NK-92 treated with Interleukin-12 subunit alpha and Interleukin-12 subunit beta, amount 100 ng/mL, for 24 hours (cell line): ENCODE data around the gene CNIH1.
A peak's percentile ranks its signal among the peaks of the same experiment; 100 is the strongest.
"Not testable (repeated sequence)": the region's sequence is repeated elsewhere in the genome, so short reads cannot be mapped to it uniquely, and the experiment has no call there.

Experiments used
- DNase-seq: peaks from one replicate; lab custom pipeline; 2025; lab: John Stamatoyannopoulos, UW

The CNIH1 gene

GRCh38 chr14:54467280-54467679 lies 26.1 kb upstream of the CNIH1 start:
- DNase-seq: no peak

GRCh38 chr14:54465654-54466053 lies 24.5 kb upstream of the CNIH1 start:
- no peak for DNase-seq

DNA sequence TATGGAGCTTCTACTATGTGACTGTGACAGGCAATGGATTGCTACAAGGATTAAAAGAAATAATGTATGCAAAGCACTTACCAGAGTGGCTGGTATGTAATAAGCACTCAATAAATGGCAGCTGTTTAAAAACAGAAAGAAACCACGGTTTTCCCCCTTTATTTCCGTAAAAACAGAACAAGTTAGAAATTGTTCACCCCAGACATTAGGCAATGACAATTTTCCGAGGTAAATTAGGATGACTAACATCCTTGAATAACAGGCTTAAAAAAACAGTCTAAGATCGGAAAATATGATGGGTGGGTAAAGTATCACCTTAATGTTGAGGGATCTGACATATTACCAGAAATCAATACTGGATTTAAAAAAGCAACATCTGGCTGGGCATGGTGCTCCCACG lies 20.9 kb upstream of the CNIH1 start:
- no peak for DNase-seq

- no peak for DNase-seq
These were observed 17.9 kb upstream of the CNIH1 start for GRCh38 chr14:54459106-54459505.

GRCh38 chr14:54458536-54458935 lies 17.4 kb upstream of the CNIH1 start:
- DNase-seq: not testable (repeated sequence)

GRCh38 chr14:54457609-54457996 lies 16.4 kb upstream of the CNIH1 start:
- DNase-seq: no peak

DNA sequence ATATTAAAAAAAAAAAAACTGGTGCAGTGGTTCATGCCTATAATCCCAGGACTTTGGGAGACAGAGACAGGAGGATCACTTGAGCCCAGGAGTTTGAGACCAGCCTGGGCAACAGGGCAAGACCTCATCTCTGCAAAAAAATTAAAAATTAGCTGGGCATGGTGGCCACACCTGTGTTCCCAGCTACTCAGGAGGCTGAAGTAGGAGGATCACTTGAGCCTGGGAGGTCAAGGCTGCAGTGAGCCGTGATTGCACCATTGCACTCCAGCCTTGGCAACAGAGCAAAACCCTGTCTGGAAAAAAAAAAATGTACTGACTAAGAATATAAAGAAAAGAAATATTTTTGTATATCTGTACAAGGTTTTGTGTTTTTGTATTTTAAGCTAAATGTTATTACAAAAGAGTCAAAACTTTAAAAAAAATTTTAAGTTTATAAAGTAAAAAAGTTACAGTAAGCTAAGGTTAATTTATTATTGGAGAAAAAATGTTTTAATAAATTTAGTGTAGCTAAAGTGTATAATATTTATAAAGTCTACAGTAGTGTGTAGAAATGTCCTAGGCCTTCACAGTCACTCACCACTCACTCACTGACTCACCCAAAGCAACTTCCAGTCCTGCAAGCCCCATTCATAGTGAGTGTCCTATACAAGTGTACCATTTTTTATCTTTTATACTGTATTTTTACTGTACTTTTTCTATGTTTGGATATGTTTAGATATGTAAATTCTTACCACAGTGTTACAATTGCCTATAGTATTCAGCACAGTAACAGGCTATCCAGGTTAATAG lies 15.8 kb upstream of the CNIH1 start:
- not testable (repeated sequence) for DNase-seq

DNA sequence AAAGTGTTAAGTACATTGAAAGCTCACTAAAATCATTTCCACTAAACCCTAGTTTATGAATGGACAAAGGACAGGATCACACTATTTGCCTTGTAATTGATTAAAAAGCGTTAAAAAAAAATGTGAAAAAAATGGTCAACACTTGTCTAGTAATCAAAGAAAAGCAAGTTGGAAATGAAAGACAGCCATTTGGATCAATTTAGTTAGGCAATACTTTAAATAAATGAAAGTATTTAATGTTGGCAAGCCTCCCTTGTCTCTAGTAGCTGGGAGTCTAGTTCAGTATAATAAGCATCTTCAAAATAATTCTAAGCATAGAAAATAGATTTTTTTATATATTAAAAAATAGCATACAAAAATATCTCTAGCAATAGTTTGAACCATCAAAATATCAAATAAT lies 14.2 kb upstream of the CNIH1 start:
- no peak for DNase-seq

- DNase-seq: not testable (repeated sequence)
These were observed 12.8 kb upstream of the CNIH1 start for GRCh38 chr14:54453990-54454389.

DNA sequence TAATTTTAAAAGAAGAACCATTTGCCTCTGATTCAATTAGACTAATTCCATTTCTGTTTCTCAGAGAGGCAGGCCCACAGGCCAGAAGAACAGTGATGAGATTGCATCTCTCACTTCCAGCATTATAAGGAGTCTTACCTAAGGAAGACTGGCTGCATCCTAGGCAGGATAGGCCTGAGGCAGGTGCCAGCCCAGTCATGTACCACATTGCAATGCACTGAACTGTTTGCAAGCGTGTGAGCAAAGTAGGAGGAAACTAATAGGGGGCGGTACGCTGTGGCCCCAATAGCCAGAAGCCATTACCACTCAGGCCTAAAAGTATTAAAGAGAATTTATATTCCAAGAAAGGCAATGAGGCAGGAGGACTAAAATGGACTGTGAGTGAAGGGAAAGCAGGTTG lies 12.1 kb upstream of the CNIH1 start:
- no peak for DNase-seq

DNA sequence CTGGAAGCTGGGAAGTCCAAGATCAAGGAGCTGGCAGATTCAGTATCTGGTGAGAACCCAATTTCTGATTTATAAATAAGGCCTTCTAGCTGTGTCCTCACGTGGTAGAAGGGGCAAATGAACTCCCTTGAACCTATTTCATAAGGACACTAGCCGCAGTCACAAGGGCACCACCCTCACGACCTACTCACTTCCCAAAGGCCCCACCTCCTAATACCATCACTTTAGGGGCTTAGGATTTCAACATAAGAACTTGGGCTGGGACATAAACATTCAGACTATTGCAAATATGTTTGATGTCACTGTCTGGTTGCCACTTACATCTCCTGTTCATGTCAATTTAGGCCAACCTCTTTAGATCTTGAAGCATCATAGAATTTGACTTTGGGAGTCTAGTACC lies 10.8 kb upstream of the CNIH1 start:
- DNase-seq: no peak

GRCh38 chr14:54451121-54451601 lies 10.0 kb upstream of the CNIH1 start:
- DNase-seq: no peak

- DNase-seq: no peak
These were observed 9.4 kb upstream of the CNIH1 start for GRCh38 chr14:54450535-54450934.

DNA sequence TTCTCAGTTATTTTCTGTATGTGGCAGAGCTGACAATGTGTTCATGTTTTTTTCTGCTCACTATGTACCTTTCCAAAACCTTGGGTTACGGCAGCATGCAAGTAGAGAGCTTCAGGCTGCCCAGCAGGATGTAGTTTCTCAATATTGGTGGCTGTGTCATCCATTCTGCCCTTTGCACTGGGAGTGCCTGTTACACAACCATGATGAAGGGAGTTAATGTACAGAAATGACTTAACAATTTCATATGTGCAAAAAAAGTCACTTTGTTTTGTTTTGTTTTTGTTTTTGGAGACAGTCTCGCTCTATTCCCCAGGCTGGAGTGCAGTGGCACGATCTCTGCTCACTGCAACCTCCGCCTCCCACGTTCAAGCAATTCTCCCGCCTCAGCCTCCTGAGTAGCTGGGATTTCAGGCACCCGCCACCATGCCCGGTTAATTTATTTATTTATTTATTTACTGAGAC lies 6.1 kb upstream of the CNIH1 start:
- DNase-seq: peak; percentile 19

- DNase-seq: no peak
These were observed 5.1 kb upstream of the CNIH1 start for GRCh38 chr14:54446161-54446693.

DNA sequence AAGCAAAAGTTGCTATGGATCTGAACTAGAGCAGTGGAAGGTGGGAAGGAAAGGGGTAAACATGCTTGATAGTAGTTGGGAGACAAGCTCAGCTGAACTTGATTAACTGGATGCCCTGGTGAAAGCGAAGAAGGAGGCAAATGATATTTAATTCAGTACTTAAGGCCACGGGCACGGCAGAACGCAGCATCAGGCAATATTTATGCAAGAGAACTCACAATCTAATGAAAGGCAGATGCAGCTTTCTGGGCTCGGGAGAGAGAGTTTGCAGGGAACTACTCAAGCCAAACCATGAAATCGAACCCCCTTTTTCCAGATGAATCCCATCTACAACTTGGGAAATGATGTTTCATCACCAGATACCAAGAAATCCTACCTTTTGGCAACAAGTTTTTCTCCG lies 3.5 kb upstream of the CNIH1 start:
- no peak for DNase-seq

GRCh38 chr14:54443981-54444380 lies 2.8 kb upstream of the CNIH1 start:
- no peak for DNase-seq

DNA sequence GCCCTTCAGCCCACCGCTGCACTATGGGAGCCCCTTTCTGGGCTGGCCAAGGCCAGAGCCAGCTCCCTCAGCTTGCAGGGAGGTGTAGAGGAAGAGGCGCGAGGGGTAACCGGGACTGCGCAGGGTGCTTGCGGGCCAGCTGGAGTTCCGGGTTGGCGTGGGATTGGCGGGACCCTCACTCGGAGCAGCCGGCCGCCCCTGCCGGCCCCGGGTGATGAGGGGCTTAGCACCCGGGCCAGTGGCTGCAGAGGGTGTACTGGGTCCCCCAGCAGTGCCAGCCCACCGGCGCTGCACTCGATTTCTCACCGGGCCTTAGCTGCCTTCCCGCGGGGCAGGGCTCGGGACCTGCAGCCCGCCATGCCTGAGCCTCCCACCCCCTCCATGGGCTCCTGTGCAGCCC lies 1.8 kb upstream of the CNIH1 start:
- not testable (repeated sequence) for DNase-seq

- DNase-seq: no peak
These were observed 700 bp downstream of the CNIH1 start for GRCh38 chr14:54440476-54440872.

- no peak for DNase-seq
These were observed 1.1 kb downstream of the CNIH1 start for GRCh38 chr14:54440037-54440436.

DNA sequence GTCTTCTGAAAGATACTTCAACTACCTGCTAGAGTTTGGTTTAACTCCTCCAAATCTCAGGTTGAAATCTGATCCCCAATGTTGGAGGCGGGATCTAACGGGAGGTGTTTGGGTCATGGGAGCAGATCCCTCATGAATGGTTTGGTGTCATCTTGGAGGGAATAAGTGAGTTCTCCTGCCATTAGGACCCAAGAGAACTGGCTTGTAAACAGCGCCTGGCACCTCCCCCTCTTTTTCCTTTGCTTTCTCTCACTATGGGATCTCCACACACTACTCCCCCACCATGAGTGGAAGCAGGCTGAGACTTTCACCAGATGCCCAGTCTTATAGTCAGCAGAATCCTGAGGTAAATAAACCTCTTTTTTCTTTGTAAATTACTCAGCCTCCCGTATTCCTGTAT lies 2.5 kb downstream of the CNIH1 start:
- no peak for DNase-seq

DNA sequence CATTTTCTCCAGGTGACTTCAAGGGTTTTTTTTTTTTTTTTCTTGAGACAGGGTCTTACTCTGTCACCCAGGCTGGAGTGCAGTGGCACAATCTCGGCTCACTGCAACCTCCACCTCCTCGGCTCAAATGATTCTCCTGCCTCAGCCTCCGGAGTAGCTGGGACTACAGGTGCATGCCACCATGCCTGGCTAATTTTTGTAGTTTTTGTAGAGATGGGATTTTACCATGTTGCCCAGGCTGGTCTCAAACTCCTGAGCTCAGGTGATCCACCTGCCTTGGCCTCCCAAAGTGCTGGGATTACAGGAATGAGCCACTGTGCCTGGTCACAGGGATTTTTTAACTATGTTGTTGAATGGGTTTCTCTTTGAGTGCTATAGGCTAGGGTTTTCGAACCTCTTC lies 3.2 kb downstream of the CNIH1 start:
- DNase-seq: not testable (repeated sequence)

DNA sequence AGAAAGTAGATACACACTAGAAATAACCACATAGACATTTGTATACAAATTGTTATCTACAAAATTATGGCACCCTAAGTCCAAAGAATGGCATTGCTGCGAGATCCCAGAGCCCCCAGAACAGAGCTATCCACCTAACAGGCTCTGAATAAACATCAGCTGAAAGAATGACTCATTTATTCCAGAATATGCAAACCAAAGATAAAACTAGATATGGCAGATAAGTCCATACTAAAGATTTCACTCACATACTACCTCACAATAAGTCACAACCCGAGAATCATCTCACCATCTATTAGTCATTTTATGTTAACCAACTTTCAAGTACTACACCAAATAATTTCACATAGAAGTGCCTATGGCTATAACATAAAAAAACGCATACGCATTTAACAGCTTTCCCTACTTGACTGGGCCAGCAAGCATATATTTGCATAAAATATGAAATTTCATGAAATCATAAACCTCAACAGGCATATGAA lies 5.6 kb downstream of the CNIH1 start:
- no peak for DNase-seq

- no peak for DNase-seq
These were observed 12.6 kb downstream of the CNIH1 start for GRCh38 chr14:54428527-54428926.
